Esophagus squamous epithelium (tissue), 4 donors: ENCODE measurements around the gene DIS3L2.

ENCODE experiments used
- CTCF ChIP-seq, 6 experiments: fragments of 450-650 bp in 4 of 6; fragments of 200-600 bp in 2 of 6; sonication (generic) in 2 of 6; IDR thresholded peaks; one replicate each; pipeline ENCODE4 v1.5.1; 2016 to 2019; ENCODE audit warnings: antibody characterized with exemption in 6 of 6, mild to moderate bottlenecking in 4 of 6, moderate library complexity in 4 of 6
- POLR2A ChIP-seq, 4 donors: fragments of 450-650 bp; IDR thresholded peaks; one replicate each; pipeline ENCODE4 v1.6.1; 2017; ENCODE audit warnings: antibody characterized with exemption in 4 of 4, mild to moderate bottlenecking in 4 of 4, moderate library complexity in 3 of 4

- TF ChIP-seq CTCF (IDR thresholded peaks at IDR 0.05) (no peak), POLR2A (IDR thresholded peaks at IDR 0.05) (no peak)
Measured at GRCh38 chr2:232307854-232308253, 346.3 kb downstream of the DIS3L2 start.
